Renal cortex interstitium (tissue), 11 donors: ENCODE data around the gene DNM3. TPM values are rescaled to one million over a fixed set of nuclear protein-coding genes. Genes with fewer than 3 reads are reported as not detected.

ENCODE experiments used
- DNase-seq, 11 donors: peaks; one replicate each; pipeline ENCODE4 v3.0.0-alpha.2; 2013; ENCODE audit warnings: low read depth in 9 of 11, low spot score in 4 of 11; ENCODE audit errors: extremely low read depth in 1 of 11
- polyA plus RNA-seq, 3 donors: library from polyadenylated mRNA; unstranded; fragments of 120-200 nt; gene quantifications; one replicate each; pipeline ENCODE4 v1.2.1, GENCODE V29; 2013; ENCODE audit not compliant: insufficient read length in 3 of 3

The DNM3 gene
- polyA plus RNA-seq, 3 donors, result 4.2 to 5.2 (median 4.8) TPM

DNA sequence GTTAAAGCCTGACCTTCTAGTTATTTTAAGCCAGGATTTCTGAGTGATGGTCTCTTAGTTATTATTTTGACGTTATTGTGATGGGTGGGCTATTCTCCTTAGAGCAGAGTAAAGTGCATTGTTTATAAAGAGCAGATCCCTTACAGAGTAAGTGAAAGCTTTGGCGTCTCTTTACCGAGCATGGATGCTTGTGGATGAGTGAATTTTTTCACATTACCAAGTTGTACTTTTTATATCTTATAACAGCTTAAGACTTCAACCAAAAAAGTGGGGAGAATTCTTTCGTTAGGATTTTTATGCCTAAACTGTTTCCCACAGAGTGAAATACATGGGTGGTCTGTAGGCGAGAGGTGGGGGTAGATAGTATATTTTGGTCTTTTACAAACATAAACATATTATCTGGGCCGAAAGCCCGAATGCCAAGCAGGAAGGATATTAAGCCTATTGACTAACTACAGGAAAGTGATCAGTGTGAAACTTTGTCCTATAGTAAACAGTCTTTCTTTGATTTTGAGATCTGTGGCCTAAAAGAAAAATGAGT lies 300.1 kb downstream of the DNM3 start:
- DNase-seq, result no peak

DNA sequence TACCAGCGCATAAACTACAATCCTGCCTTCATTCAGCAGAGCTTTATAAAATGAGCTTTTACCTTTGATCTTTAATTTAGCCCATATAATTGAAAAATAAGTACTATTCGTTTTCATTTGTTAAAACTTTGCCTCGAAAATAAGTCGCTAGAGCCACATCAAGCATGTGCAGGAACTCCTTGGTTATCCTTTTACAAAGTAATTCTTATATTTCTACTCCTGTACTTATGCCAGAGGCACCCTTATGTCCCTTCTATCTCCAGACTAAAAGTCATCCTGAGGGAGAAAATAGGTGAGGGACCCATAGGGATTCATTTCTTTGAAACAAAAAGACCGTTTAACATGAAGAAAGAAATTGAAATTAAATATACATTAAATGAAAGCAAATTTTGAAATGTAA lies 301.0 kb downstream of the DNM3 start:
- DNase-seq, result no peak

DNA sequence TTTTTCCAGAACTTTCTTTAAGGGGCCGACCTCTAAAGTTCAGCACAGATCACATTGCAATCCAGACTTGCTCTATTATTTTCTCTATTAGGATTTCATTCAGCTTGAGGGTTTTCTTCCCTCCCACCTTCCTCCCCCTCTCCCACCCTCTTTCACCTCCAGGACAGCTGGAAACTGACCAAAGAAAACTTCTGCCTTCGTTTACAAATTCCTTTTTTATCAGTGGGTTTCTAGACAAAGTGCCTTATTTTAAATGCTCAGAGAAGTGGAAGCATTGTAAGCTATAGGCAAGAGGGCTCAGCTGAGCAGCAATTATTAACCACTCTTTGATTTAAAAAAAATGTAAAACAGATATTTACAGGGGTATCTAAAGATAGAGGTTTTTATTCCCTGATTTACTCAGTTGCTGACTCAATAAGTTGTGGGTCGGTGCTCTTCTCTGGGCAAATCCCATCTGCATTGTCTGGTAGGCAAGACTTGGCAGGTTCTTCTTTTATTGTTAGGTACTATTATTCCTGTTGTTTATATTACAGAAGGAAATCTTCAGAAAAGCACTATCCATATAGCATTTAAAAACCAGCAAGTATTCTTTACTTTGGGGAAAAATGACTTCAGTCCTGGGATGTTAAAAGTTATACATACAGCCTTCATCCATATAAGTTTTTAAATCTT lies 302.2 kb downstream of the DNM3 start:
- no peak for DNase-seq

DNA sequence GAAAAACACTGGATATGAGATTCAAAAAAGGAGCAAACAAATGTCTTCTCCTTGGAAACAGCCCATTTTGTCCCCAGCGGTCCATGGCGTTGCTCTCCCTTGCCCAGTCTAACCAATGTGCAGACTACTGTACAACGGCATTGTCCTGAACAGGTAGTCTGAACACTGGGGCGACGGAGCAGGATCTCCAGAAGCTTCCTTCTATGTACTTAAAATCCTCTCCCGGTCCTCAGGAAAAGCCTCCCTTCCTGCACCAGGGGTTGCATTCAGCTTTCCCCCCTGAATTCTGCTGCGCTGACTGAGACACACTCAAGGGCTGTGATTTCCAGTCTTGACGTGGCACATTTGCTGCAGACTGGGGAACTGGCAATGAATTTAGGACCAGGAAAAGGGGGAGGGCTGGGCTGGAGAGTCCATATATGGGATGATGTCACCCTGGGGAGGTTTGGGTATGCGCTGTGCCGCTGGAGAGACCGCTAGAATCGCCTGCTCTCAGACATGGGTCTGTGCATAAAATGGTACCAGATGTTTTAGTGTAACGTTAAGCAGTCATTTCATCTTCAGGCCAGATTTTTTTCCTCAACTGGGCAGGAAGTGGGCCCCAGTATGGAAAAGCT lies 303.3 kb downstream of the DNM3 start:
- DNase-seq, result peak in 10 of 11 donors; percentile 67 to 94 (median 86)

DNA sequence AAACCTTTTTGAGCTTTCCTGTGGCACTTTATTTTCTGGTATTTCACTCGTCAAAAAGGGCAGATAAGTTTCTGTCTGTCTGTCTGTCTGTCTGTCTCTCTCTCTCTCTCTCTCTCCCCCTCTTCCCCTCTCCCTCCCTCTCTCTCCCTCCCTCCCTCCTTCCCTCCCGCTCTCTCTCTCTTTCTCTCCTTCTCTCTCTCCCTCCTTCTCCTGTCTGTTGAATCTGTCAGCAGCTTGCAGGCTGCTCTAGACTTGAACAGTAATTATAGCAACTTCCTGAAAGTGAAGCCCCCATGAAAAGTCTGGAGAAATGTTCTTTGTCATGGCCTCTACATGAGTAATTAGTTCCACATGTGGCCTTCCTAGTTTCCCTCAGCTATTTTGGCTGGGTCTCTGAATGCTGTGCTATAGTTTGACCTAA lies 303.9 kb downstream of the DNM3 start:
- peak in 5 of 11 donors; percentile 59 to 74 (median 70) for DNase-seq

DNA sequence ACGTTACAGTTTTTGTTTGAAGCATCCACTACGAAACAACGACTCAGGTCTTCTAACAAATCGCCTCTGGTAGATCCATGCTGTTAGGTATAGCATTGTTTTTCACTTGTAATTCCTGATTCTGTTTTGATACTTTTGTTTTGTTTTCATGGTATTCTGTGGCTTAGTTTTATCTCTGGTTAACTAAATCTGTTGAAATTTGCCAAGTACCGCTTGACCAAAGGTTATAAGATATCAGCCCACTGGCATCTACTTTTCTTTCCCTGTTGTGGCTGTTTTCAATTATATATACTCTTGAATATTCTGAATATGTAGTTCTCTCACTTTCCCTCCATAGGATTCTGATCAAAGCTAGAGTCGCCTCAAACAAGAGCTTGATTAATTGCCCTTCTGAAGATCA lies 304.4 kb downstream of the DNM3 start:
- DNase-seq, result no peak

DNA sequence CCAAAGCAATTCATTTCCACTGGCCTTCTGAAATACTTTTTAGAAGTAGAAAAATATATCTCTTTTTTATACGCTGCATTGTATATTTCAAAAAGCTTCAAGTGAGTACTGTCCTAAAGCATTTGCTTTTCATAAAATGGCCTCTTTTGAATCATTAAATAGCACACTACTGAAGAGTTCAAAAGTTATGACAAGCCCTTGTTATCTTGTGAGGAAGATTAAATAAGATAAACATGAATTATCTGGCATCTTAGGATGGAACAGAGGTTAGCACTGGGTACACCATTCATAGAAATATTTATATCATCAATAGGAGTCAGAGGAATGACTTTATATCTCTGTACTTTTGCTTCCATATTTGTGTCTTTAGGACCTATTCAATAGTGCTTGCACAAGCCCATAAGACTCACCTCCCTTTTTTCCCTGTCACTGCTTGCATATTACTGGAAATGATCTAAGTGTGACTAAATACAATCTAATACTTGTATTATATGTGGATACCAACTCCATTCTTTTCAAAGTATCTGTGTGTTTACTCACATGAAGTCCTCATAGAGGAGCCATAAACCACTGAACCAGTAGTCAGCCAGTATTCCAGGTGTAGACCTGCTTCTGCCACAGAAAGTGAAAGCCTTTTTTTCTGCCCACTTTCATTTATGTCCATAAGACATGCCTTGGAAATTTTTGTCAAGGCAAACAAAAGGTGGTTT lies 305.0 kb downstream of the DNM3 start:
- no peak for DNase-seq

DNA sequence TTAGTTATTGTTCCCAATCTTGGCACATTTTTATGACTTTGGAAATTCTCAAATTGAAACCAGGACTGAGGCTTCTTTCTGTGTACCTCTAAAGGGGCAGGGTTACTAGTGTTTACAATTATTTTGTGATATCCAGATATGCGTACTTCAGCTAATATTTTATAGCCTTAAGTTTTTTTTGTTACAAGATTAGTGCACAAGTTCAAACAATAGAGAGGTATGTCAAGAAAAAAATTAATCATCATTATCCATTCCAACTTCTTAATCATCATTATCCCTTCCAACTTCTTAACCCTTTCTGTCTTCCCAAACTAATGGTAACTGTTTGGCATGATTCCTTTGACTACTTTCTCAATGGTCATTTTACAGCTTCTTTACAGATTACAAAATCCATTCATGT lies 306.2 kb downstream of the DNM3 start:
- no peak for DNase-seq

DNA sequence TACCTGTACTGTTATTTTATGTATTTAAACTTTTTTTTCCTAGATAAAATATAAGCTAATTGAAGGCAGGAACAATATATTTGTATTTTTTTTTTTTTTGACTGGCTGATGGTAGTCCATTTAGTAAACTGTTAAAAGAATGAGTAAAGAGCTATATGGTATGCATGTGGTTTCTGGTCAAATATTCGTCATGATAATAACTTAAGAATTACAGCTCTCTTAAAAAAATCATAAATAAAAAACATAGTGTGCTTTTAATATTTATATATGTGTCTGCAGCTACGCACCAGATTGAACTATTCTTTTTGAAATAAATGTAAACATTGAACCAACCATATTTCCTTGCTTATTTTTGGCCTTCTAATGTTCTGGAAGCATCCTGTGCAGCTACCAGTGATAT lies 306.9 kb downstream of the DNM3 start:
- DNase-seq, result no peak

DNA sequence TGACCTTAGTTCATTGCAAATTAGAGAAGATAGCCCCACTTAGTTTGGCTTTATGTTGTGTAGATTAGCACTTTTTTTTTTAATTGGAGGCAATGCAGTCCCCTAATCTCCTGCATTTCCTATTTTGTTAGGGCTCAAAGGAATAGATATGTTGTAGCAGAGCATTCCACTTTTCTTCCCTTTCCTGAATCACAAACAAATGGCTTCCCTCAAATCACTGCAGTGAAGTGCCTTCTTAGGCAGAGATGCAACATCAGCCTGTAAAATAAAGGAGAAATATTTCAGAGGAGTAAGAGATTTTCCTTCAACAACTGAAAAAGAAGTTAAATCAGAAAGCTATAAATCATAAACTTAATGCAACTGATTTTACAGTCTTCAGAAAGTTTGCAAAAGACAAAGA lies 307.4 kb downstream of the DNM3 start:
- DNase-seq, result no peak

DNA sequence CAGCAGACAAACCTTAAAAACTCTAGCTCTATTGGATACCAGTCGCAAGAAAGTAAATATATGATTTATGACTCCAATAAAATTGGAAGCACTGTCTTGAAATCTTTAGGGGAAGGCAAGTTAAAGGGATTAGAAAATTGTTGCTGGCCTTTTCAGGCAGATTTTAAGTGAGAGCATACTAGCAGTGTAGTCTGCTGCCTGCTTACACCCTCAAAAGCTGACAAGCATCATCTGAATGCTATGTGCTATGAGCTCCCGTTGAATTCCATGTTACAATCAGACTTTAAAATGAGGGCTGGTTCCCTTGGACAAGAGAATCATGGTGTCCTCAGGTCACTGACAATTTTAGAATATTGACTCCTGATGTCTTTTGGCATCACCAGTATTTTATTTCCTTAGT lies 308.0 kb downstream of the DNM3 start:
- no peak for DNase-seq

DNA sequence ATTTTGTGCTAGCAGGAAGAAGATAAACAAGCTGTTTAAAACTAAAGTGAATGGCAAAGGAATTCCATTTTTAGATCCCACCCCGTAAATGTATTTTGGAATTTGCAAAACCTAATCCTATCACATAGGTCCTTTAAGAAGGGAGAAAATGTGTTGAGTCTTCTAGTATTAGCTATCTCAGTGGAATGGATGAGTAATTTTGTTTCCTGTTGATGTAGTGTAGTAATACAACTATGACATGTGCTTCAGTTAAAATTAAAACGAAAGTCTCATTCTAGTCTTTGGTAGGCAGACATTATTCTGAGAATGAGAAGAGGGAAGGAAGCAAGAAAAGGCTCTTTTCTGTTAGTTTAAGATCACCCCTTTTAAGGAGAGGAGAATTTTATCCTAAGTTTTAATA lies 313.3 kb downstream of the DNM3 start:
- no peak for DNase-seq

DNA sequence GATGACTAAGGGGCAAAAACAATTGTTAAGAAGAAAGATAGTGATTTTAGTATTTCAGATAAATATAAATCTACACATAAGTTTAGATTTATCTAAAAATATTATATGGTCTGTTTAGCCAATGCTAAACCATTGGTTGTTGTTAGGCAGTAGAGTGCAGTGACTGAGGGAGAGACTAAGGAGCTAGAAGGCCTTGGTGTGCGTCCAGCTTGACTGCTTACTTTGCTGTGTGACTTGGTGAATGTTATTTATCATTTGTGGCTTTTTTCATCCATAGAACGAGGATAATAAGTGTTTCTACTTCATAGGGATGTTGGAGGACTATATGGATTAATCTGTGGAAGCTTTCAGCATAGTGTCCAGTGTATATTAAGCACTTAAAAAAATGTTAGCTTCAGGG lies 314.5 kb downstream of the DNM3 start:
- no peak for DNase-seq

DNA sequence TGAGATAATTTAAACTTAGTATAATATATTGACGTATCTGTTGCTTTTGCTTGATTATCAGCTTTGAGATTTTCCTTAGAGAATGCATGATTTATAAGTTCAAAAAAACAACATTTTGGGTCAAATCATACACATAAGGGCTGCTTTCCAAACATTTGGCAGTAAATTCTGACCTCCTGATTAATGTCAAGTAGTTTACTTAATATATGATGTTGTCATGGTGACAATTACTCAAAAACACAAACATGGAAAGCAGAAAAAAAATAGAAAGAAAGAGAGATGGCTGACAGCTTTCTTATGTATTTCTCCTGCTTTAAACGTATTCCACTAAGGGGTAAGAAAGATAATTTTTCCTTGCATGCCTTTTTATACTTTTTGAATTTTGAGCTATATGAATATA lies 320.9 kb downstream of the DNM3 start:
- DNase-seq, result no peak

DNA sequence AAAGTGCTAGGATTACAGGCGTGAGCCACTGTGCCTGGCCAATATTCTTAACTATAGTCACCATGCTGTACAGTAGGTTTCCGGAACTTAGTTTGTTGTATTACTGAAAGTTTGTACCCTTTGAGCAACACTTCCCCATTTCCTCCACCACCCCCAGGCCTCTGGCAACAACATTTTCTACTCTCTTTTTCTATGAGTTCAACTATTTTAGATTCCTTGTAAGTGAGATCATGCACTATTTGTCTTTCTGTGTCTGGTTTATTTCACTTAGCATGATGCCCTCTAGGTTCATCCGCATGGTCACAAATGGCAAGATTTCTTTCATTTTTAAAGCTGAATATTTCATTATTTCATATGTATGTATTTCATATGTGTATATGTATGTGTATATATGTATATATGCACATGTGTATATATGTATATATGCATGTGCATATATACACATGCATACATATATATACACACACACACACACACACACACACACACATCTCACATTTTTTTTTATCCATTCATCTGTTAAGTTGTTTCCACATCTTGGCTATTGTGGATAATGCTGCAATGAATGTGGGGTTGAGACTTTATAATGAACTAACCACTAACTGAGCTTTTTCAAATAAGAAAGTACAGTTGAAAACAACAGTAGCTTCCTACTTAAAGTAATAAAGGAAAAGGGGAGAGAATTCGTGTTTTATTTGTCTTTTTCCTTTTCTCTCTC lies 322.4 kb downstream of the DNM3 start:
- no peak for DNase-seq

DNA sequence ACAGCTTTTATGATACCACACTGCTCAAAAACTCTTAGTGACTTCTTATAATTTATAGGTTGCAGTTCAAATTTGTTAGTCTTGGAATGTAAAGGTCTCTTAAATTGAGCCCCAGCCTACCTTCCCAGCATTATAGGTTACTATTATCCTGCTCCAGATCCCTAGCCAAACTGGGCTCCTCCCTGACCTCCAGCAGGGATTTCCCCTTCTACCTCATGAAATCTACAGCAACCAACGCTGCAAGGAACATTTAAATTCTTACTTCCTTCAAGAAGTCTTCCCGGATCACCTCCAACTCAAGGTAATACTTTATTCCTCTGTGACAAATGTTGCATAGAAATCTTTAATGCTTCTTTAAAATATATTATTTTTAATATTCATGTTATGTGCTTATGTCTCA lies 324.1 kb downstream of the DNM3 start:
- no peak for DNase-seq

DNA sequence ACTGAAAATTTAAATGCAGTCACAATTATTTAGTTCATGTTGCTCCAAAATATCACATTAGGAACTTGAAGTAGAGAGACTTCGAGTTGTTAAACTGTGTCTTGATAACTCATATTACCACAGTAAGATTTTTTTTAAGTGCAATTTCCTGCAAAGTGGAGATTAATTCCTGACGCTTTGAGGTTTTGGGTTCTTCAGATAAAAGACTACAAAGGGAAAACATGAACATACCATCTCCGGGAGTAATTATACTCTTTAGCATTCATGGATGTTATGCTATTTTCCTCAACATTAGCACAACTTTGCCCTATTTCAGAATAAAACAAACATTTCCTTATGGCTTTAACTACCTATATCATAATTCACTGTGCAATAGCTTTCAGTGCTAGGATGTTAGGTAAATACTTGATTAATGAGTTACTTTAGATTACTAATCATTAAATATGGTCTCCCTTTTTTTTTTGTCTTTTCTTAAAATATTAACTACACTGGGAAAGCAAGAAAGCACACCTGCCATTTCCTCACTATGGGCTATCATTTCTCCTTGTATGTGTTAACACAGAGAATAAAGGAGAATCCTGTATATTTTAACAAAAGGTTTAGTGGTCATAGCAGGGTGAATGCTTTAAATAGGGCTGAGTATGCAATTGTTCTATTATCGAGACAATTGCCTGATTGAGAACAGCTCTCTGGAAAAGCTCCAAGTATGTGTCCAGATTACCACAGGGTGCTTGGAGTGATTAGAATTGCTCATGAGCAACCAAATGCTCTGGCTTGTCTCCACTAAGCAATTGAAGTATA lies 326.7 kb downstream of the DNM3 start:
- no peak for DNase-seq

DNA sequence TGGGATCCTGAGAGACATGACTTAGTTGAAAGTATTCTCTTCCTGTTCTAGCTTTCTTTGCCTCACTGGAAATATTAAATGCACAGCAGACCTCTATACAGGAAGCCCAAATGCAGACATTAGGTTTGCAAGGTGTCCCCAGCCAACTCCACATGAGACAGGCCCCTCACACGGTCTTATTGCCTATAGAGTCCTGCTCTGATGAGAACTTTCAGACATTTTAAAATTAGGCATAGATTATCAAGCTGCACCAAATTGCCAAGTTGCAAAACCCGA lies 327.2 kb downstream of the DNM3 start:
- DNase-seq, result no peak

DNA sequence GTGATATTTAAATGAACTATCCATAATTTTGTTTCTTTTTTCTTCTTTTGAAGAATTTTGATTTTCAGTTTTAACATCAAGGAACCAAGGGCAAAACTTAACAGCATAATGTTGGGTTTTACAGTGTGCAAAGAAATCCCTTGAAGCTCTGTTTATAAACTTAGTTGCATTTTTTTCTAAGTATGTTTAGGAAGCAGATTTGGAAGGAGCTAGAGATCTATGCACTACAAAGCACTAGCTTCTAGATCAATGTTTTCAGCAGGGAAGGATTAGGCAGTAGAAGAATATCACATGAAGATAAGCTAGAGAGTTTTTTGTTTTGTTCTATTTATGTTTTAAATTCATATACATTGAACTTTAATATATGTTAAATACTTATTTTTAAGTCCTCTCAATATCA lies 328.5 kb downstream of the DNM3 start:
- DNase-seq, result no peak
